ENCODE data around the gene AOC2.
"Not testable (repeated sequence)": the region's sequence is repeated elsewhere in the genome, so short reads cannot be mapped to it uniquely, and the experiment has no call there.

AOC2 gene

GRCh38 chr17:42873315-42873714 lies 28.9 kb downstream of the AOC2 start:
- no peak for DNase-seq (ENCODE audit: low spot score)
- TF ChIP-seq CTCF (IDR thresholded peaks at IDR 0.05; ENCODE audit: extremely low read depth, missing control alignments): no peak

- not testable (repeated sequence) for DNase-seq (ENCODE audit: low spot score)
Observed at GRCh38 chr17:42873932-42874695, 29.7 kb downstream of the AOC2 start.

- no peak for TF ChIP-seq CTCF (IDR thresholded peaks at IDR 0.05; ENCODE audit: extremely low read depth, missing control alignments)
- DNase-seq (ENCODE audit: low spot score): no peak
Observed at GRCh38 chr17:42877037-42877436, 32.7 kb downstream of the AOC2 start.

DNA sequence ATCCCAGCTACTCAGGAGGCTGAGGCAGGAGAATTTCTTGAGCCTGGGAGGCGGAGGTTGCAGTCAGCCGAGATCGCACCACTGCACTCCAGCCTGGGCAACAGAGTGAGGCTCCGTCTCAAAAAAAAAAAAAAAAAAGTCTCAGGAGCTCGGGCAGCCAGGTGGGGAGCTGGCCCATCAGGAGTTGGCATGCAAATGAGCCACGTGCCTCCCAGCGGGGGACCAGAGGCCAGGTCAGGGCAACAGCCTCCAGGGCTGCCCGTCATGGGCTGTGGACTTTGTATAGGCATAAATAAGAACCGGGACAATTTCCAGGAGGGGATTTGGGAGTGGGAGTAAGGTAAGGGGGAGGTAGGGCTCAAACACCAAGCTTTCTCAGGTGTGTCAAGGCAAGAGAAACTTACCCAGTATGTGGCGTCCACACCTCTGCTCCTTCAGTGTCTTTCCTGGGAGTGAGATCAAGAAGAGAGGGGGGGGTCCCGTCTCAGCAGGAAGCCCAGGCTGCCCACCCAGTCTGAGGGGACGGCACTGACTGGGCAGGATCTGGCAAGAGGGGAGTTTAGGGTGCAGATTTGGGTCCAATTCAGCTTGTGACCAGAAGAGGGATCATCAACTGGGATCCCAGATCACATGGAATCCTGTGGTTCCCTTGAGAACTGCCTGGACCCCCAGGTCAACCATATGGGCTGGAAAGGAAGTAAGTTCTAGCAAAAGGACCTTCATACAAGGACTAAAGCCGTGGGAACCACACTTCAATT lies 33.9 kb downstream of the AOC2 start:
- no peak for DNase-seq (ENCODE audit: low spot score)
- no peak for TF ChIP-seq CTCF (IDR thresholded peaks at IDR 0.05; ENCODE audit: extremely low read depth, missing control alignments)

- no peak for DNase-seq (ENCODE audit: low spot score)
- TF ChIP-seq CTCF (IDR thresholded peaks at IDR 0.05; ENCODE audit: extremely low read depth, missing control alignments): no peak
Observed at GRCh38 chr17:42878924-42879595, 34.7 kb downstream of the AOC2 start.

DNA sequence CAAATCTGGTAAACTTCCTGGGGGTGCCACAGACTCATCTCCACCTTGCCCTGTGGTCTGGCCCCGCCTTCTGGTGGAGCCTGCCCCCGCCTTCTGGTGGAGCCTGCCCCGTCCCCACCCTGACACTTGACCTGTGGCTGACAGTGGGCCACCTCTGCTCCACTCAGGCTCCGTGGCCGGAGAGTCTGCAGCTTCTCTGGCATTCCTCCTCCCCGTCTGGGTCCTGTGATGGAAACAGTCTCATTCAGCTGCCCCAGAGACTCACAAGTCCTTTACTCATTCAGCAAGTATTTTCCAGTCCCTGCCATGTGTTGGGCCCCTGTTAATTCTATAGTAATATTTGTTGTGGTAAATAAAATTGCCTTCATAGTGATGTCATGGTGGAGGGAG lies 35.2 kb downstream of the AOC2 start:
- no peak for TF ChIP-seq CTCF (IDR thresholded peaks at IDR 0.05; ENCODE audit: extremely low read depth, missing control alignments)
- no peak for DNase-seq (ENCODE audit: low spot score)

DNA sequence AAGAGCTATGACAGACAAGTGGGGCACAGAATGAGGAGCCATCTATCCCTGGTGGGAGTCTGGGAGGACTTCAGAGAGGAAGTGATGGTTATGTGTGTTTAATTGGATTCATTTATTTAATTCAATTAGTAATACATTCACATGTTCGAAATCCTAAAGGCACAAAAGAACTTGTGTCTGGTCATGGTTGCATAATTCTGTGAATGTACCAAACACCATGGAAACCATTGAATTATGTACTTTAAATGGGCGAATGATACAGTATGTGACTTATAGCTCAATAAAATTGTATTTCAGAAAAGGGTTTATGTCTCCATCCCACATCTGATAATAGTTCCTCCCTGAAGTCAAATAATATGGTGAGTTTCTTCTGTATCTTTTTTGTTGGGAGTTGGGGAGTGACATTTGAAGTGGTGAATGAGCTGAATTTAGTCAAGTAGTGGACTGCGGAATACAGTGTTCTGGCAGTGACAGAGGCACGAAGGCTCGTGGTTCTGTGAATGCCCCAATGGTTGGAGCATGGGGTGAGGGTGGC lies 36.5 kb downstream of the AOC2 start:
- no peak for TF ChIP-seq CTCF (IDR thresholded peaks at IDR 0.05; ENCODE audit: extremely low read depth, missing control alignments)
- DNase-seq (ENCODE audit: low spot score): no peak

GRCh38 chr17:42881706-42882105 lies 37.3 kb downstream of the AOC2 start:
- DNase-seq (ENCODE audit: low spot score): not testable (repeated sequence)
